Stomach (tissue), 4 donors: ENCODE results near the gene GAR1.

ENCODE experiments used
- CTCF ChIP-seq, 7 experiments: fragments of 450-650 bp in 4 of 7; fragments of 200-600 bp in 3 of 7; sonication (generic) in 3 of 7; IDR thresholded peaks; one replicate each; pipeline ENCODE4 v1.5.1; 2016 to 2019; ENCODE audit warnings: antibody characterized with exemption in 7 of 7, control low read depth in 2 of 7, mild to moderate bottlenecking in 1 of 7
- EP300 ChIP-seq: sonication (generic); formaldehyde crosslinking; IDR thresholded peaks from one replicate; pipeline ENCODE4 v1.6.1; 2017; ENCODE audit warnings: antibody characterized with exemption
- POLR2A ChIP-seq, 4 donors: fragments of 450-650 bp; IDR thresholded peaks; one replicate each; pipeline ENCODE4 v1.6.1; 2016; ENCODE audit warnings: antibody characterized with exemption in 4 of 4, control low read depth in 2 of 4, mild to moderate bottlenecking in 1 of 4, moderate library complexity in 1 of 4
- POLR2AphosphoS5 ChIP-seq, 3 donors: sonication (generic); formaldehyde crosslinking; IDR thresholded peaks; one replicate each; pipeline ENCODE4 v1.6.1; 2016; ENCODE audit warnings: antibody characterized with exemption in 3 of 3

- TF ChIP-seq CTCF (IDR thresholded peaks at IDR 0.05) (no peak), POLR2AphosphoS5 (IDR thresholded peaks at IDR 0.05) (no peak), EP300 (no peak), POLR2A (IDR thresholded peaks at IDR 0.05) (no peak)
Observed at GRCh38 chr4:109820563-109820962, 5.0 kb downstream of the GAR1 start.
